ENCODE measurements around the gene ACOX2. TPM values are rescaled to one million over a fixed set of nuclear protein-coding genes. Genes with fewer than 3 reads are reported as not detected.

Gene ACOX2
- total and polyA plus RNA-seq, 10 of the 15 experiments (the other 5 are each of a cell fraction or from before 2014, with no cell fraction given), result 0.72 TPM; not detected in 9

DNA sequence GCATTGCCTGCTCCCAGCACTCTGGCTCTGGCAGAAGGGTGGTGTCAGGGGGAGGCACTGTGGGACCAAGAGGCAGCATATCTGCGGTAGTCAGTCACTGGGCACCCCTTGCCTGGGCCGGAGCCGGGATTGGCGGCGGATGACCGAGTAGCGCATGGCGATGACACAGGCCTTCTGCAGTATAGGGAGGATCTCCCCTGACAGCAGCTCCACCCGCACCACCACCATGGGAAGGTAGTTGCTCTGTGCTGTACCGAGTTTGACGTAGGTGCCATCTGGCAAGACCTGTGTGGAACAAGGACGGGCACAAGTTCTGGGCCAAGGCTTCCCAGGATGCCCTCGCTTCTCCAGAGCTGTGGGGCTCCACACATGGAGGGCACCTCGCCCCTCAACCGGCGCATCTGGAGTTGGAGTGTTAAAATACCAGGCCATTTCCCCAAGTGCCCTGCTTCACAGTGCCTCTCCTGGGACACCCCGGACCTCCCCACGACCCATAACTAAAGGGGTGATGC, 6.6 kb downstream of the ACOX2 start:
- no peak overlapping the region for H3K4me2 ChIP-seq (ENCODE audit: control insufficient read depth, insufficient read depth)
- intact Hi-C loops (cut with micrococcal nuclease; ENCODE audit: unreplicated experiment), result loop anchor here (5.0 kb wide), 1 partner anchor 98 kb away; the partner anchor contains the start of gene PDHB
- no peaks in the 10 kb centered on the region for H3K9me3 ChIP-seq (replicated peaks; ENCODE audit: control insufficient read depth, insufficient read depth, low read length)
- ATAC-seq (no peak), DNase-seq (ENCODE audit: low read depth, low spot score) (no peak), FAIRE-seq (no peak)
- in situ Hi-C loops (cut with MboI), result loop anchor here (5.0 to 10.0 kb wide), 2 partner anchors 206 to 348 kb away; no protein-coding TSS in a partner anchor
- 65% methylated on average over 18 of the region's 18 CpGs for WGBS (ENCODE audit: insufficient coverage, insufficient replicate concordance, low lambda C conversion rate, missing lambda C conversion rate)
- H3K27me3 ChIP-seq (replicated peaks in 1 of 2; ENCODE audit: control insufficient read depth in 2 of 2, insufficient read depth in 2 of 2, low read length in 1 of 2), result no peaks in the 10 kb centered on the region; a peak in 1 of 4 replicates
- no peak overlapping the region for H3K9ac ChIP-seq (ENCODE audit: control insufficient read depth, insufficient read depth, low read length)
- TF ChIP-seq RELA (IDR thresholded peaks at IDR 0.05; ENCODE audit: borderline replicate concordance, partially characterized antibody), result no peak
- TF ChIP-seq NR2C2 (IDR thresholded peaks at IDR 0.05; ENCODE audit: borderline replicate concordance, control insufficient read depth, insufficient read length, low read depth), result no peak
- no peak for TF ChIP-seq MEF2A (IDR thresholded peaks at IDR 0.05; ENCODE audit: insufficient read depth, low read depth, low read length)
- no peak for TF ChIP-seq HDAC2 (IDR thresholded peaks at IDR 0.05)
- TF ChIP-seq SMAD1 (IDR thresholded peaks at IDR 0.05; ENCODE audit: low read depth, partially characterized antibody), result no peak
- no peak overlapping the region for H3K4me3 ChIP-seq
- no TSS peak for BruUV-seq (replicated peaks)
- no peak overlapping the region for H2AFZ ChIP-seq (ENCODE audit: control insufficient read depth, low read depth, low read length)
- RAD21 ChIA-PET (ENCODE audit: unreplicated experiment), result interaction anchor here (0.9 kb wide), 1 partner anchor 206 kb away, joined by 3 read pairs; no protein-coding TSS in a partner anchor
- no peaks in the 10 kb centered on the region for H3K4me1 ChIP-seq (ENCODE audit: control insufficient read depth, insufficient read depth, low read length)
- H3K27ac ChIP-seq (ENCODE audit: control insufficient read depth, insufficient read depth), result no peak overlapping the region
- CTCF ChIA-PET, result interaction anchor here (0.9 to 4.5 kb wide), 9 partner anchors 8 to 223 kb away, joined by 3 to 25 read pairs (median 9); partner anchors contain the start of genes HTD2, KCTD6 and RPP14
- no peaks in the 10 kb centered on the region for H3K36me3 ChIP-seq (ENCODE audit: control insufficient read depth in 2 of 2, insufficient read depth in 2 of 2, low read length in 1 of 2)
- no peaks in the 10 kb centered on the region for H4K20me1 ChIP-seq (ENCODE audit: control insufficient read depth, insufficient read depth)
- SMC1A ChIA-PET (ENCODE audit: uncharacterized antibody, unreplicated experiment), result interaction anchor here (0.6 to 2.2 kb wide), 3 partner anchors 39 to 66 kb away, joined by 3 to 7 read pairs (median 4); partner anchors contain the start of gene KCTD6
- POLR2A ChIA-PET, result interaction anchor here (0.7 kb wide), 1 partner anchor 36 kb away, joined by 4 read pairs; no protein-coding TSS in a partner anchor
- H3K79me2 ChIP-seq (ENCODE audit: control insufficient read depth, insufficient read depth, low read length), result no peaks in the 10 kb centered on the region
